Measurements from ENCODE around the gene PRR16.

GRCh38 chr5:120456006-120456405 lies 8.1 kb upstream of the PRR16 start:
- no peak for TF ChIP-seq POLR2A (IDR thresholded peaks at IDR 0.05)
- no peak for TF ChIP-seq CTCF (IDR thresholded peaks at IDR 0.05)
